SK-N-SH (cell line): ENCODE data around the gene SLC66A3. TPM values are rescaled to one million over a fixed set of nuclear protein-coding genes. Genes with fewer than 3 reads are reported as not detected.

ENCODE experiments used
- CTCF ChIA-PET: fragments of 300-600, 350-600 bp; formaldehyde crosslinking; extraction: SDS; loops from one replicate; lab custom pipeline; 2021; lab: Yijun Ruan, JAX
- POLR2A ChIA-PET: fragments of 350-600 bp; sonication (Branson Sonifier 250); formaldehyde crosslinking; extraction: SDS; loops from one replicate; lab custom pipeline; 2020; ENCODE audit warnings: antibody characterized with exemption, inconsistent platforms; lab: Yijun Ruan, JAX
- DNase-seq: peaks from one replicate; pipeline ENCODE4 v3.0.0; 2012
- H2AFZ ChIP-seq: fragments of 200-600 bp; sonication (generic); 2 replicates; pipeline ENCODE4 v1.8.1; 2016; ENCODE audit warnings: antibody characterized with exemption, mild to moderate bottlenecking, low read depth
- H3F3A ChIP-seq: fragments of 200-600 bp; sonication (generic); replicated peaks from 2 replicates; pipeline ENCODE3; 2016; ENCODE audit warnings: antibody characterized with exemption, mild to moderate bottlenecking; ENCODE audit not compliant: insufficient read depth
- H3K27ac ChIP-seq, 2 experiments: fragments of 200-500 bp in 1 of 2; fragments of 200-600 bp in 1 of 2; sonication (Bioruptor generic) in 1 of 2; sonication (generic), shearing (Covaris generic) in 1 of 2; 2 replicates each; pipeline versions ENCODE4 v1.5.1 to v1.6.1; 2014 to 2016; ENCODE audit warnings: low read depth in 2 of 2, inconsistent platforms in 1 of 2, low read length in 1 of 2, mild to moderate bottlenecking in 1 of 2, mixed read lengths in 1 of 2
- H3K27me3 ChIP-seq: fragments of 200-600 bp; sonication (generic), shearing (Covaris generic); 2 replicates; pipeline ENCODE4 v1.6.1; 2016; ENCODE audit warnings: mixed run types; ENCODE audit not compliant: insufficient read depth
- H3K36me3 ChIP-seq, 2 experiments: fragments of 200-500 bp in 1 of 2; fragments of 200-600 bp in 1 of 2; sonication (Bioruptor generic) in 1 of 2; sonication (generic) in 1 of 2; replicated peaks in 1 of 2; 2 replicates each; pipeline versions ENCODE3 to v1.5.1; 2014 to 2016; ENCODE audit warnings: low read length in 1 of 2, mild to moderate bottlenecking in 1 of 2; ENCODE audit not compliant: insufficient read depth in 2 of 2, control insufficient read depth in 1 of 2
- H3K4me1 ChIP-seq, 2 experiments: fragments of 200-500 bp in 1 of 2; fragments of 200-600 bp in 1 of 2; sonication (Bioruptor generic) in 1 of 2; sonication (generic), shearing (Covaris generic) in 1 of 2; 2 replicates each; pipeline versions ENCODE4 v1.5.1 to v1.6.1; 2014 to 2016; ENCODE audit warnings: low read depth in 1 of 2, low read length in 1 of 2, mixed run types in 1 of 2; ENCODE audit not compliant: insufficient read depth in 2 of 2, control insufficient read depth in 1 of 2
- H3K4me2 ChIP-seq: fragments of 200-600 bp; sonication (generic), shearing (Covaris generic); 2 replicates; pipeline ENCODE4 v1.6.1; 2017; ENCODE audit warnings: mixed run types
- H3K4me3 ChIP-seq, 2 experiments: fragments of 200-500 bp in 1 of 2; fragments of 200-600 bp in 1 of 2; sonication (Bioruptor generic) in 1 of 2; sonication (generic), shearing (Covaris generic) in 1 of 2; 2 replicates each; pipeline versions ENCODE4 v1.5.1 to v1.8.1; 2014 to 2016; ENCODE audit warnings: low read depth in 2 of 2, inconsistent platforms in 1 of 2, low read length in 1 of 2, mild to moderate bottlenecking in 1 of 2, mixed read lengths in 1 of 2, moderate library complexity in 1 of 2
- H3K79me2 ChIP-seq: fragments of 200-600 bp; sonication (generic); 2 replicates; pipeline ENCODE4 v1.8.1; 2017; ENCODE audit warnings: mild to moderate bottlenecking; ENCODE audit not compliant: insufficient read depth
- H3K9ac ChIP-seq: fragments of 200-600 bp; sonication (generic); 2 replicates; pipeline ENCODE4 v1.6.1; 2017; ENCODE audit warnings: mixed run types
- H3K9me2 ChIP-seq: fragments of 200-600 bp; sonication (generic); 2 replicates; pipeline ENCODE4 v1.6.1; 2017; ENCODE audit warnings: mixed run types
- H3K9me3 ChIP-seq: fragments of 200-600 bp; sonication (generic); 2 replicates; pipeline ENCODE4 v1.6.1; 2017; ENCODE audit warnings: mixed run types, mild to moderate bottlenecking, moderate library complexity
- H4K20me1 ChIP-seq: fragments of 200-600 bp; sonication (generic); 2 replicates; pipeline ENCODE4 v1.6.1; 2017; ENCODE audit warnings: mild to moderate bottlenecking, mixed run types; ENCODE audit not compliant: insufficient read depth
- CHD2 ChIP-seq: fragments of 150-350 bp; IDR thresholded peaks from 2 replicates; pipeline ENCODE4 v1.6.1; 2018; ENCODE audit warnings: low read length; ENCODE audit not compliant: partially characterized antibody
- CTCF ChIP-seq: fragments of 200-600 bp; sonication (generic); IDR thresholded peaks from 2 replicates; pipeline ENCODE4 v1.6.1; 2017; ENCODE audit warnings: antibody characterized with exemption, mild to moderate bottlenecking, moderate library complexity
- EZH2phosphoT487 ChIP-seq: fragments of 200-600 bp; sonication (generic); IDR thresholded peaks from 2 replicates; pipeline ENCODE4 v1.6.1; 2017; ENCODE audit warnings: low read depth, mixed run types, mild to moderate bottlenecking, antibody characterized with exemption, moderate library complexity, borderline replicate concordance
- FOSL2 ChIP-seq: IDR thresholded peaks from 2 replicates; pipeline ENCODE4 v1.4.0; 2012; ENCODE audit warnings: low read depth, mild to moderate bottlenecking, moderate library complexity, borderline replicate concordance
- FOXM1 ChIP-seq: IDR thresholded peaks from 2 replicates; pipeline ENCODE4 v1.4.0; 2012; ENCODE audit warnings: low read depth, mild to moderate bottlenecking
- GATA2 ChIP-seq: sonication (generic); formaldehyde crosslinking; IDR thresholded peaks from 2 replicates; pipeline ENCODE4 v1.5.0; 2020; ENCODE audit warnings: mild to moderate bottlenecking, missing genetic modification reagents
- JUND ChIP-seq: IDR thresholded peaks from 2 replicates; pipeline ENCODE4 v1.4.0; 2012
- MEF2A ChIP-seq: IDR thresholded peaks from 2 replicates; pipeline ENCODE4 v1.4.0; 2012; ENCODE audit warnings: low read depth, borderline replicate concordance
- MXI1 ChIP-seq: IDR thresholded peaks from 2 replicates; pipeline ENCODE4 v1.6.1; 2012; ENCODE audit warnings: mild to moderate bottlenecking, low read depth, low read length, improper control_type of control experiment
- NFIC ChIP-seq: IDR thresholded peaks from 2 replicates; pipeline ENCODE4 v1.4.0; 2012; ENCODE audit warnings: borderline replicate concordance
- NRF1 ChIP-seq: IDR thresholded peaks from 2 replicates; pipeline ENCODE4 v1.6.1; 2012; ENCODE audit warnings: low read depth, mild to moderate bottlenecking, low read length
- RAD21 ChIP-seq: IDR thresholded peaks from 2 replicates; pipeline ENCODE4 v1.6.1; 2012; ENCODE audit warnings: mild to moderate bottlenecking, low read length
- RCOR1 ChIP-seq: fragments of 150-350 bp; IDR thresholded peaks from 2 replicates; pipeline ENCODE4 v1.6.1; 2017; ENCODE audit warnings: antibody characterized with exemption, low read length
- RXRA ChIP-seq: IDR thresholded peaks from 2 replicates; pipeline ENCODE4 v1.4.0; 2012; ENCODE audit warnings: low read depth, mild to moderate bottlenecking, borderline replicate concordance
- SIN3A ChIP-seq: IDR thresholded peaks from 2 replicates; pipeline ENCODE4 v1.6.1; 2012; ENCODE audit warnings: low read depth, mild to moderate bottlenecking, low read length, moderate library complexity, borderline replicate concordance
- SMC3 ChIP-seq: IDR thresholded peaks from 2 replicates; pipeline ENCODE4 v1.6.1; 2012; ENCODE audit warnings: low read depth, low read length, improper control_type of control experiment
- USF1 ChIP-seq: IDR thresholded peaks from 2 replicates; pipeline ENCODE4 v1.4.0; 2012; ENCODE audit warnings: low read depth, borderline replicate concordance
- YY1 ChIP-seq: IDR thresholded peaks from 2 replicates; pipeline ENCODE4 v1.4.0; 2012; ENCODE audit warnings: low read depth, mild to moderate bottlenecking
- ZBTB33 ChIP-seq: IDR thresholded peaks from 2 replicates; pipeline ENCODE4 v1.4.0; 2012; ENCODE audit warnings: low read depth, borderline replicate concordance
- WGBS: methylation state at CpG from one replicate; pipeline ENCODE4 v1.1.6; 2017; ENCODE audit warnings: low lambda C conversion rate; 5-methylcytosine and 5-hydroxymethylcytosine counted together
- polyA plus RNA-seq, 3 experiments: library from polyadenylated mRNA; depleted of rRNA; stranded (reverse); fragments of >200 nt; gene quantifications; 2 replicates each; pipeline ENCODE4 v1.2.3, GENCODE V29; 2012

SLC66A3 gene
- polyA plus RNA-seq, 1 of the 3 experiments (the other 2 are of a cell fraction): 49.0 TPM

GRCh38 chr2:11131166-11131920 lies 23.9 kb upstream of the SLC66A3 start:
- H3K4me2 ChIP-seq: no peak overlapping the region
- TF ChIP-seq MEF2A (no peak), GATA2 (CRISPR knock-in tag) (no peak), EZH2phosphoT487 (no peak), SMC3 (no peak), USF1 (no peak), NRF1 (no peak), ZBTB33 (no peak), SIN3A (no peak), YY1 (no peak)
- TF ChIP-seq, all 33 proteins: peak for 0
- H3K79me2 ChIP-seq: no peaks in the 10 kb centered on the region
- CTCF ChIA-PET: interaction anchor here (0.9 to 20.8 kb wide), 47 partner anchors 8 to 517 kb away, joined by 3 to 666 read pairs (median 8); partner anchors contain the start of genes E2F6, KCNF1, PDIA6 and ROCK2
- no peak overlapping the region for H3K27ac ChIP-seq
- no peaks in the 10 kb centered on the region for H3K36me3 ChIP-seq
- 94% methylated on average over 20 of the region's 20 CpGs for WGBS
- H3K4me1 ChIP-seq: peaks cover 0 to 20% of the 10 kb centered on the region in 2 experiments; a peak in 1 of 4 replicates
- H3K4me3 ChIP-seq: no peak overlapping the region
- no peaks in the 10 kb centered on the region for H4K20me1 ChIP-seq
- H3K9ac ChIP-seq: no peak overlapping the region
- POLR2A ChIA-PET: interaction anchor here (1.2 to 2.3 kb wide), 2 partner anchors 213 to 280 kb away, joined by 3 to 16 read pairs; partner anchors contain the start of gene ROCK2
- no peaks in the 10 kb centered on the region for H3K9me3 ChIP-seq
- H3K9me2 ChIP-seq: no peaks in the 10 kb centered on the region
- H3F3A ChIP-seq: peaks cover 8% of the 10 kb centered on the region
- no peak for DNase-seq
- no peaks in the 10 kb centered on the region for H3K27me3 ChIP-seq
- H2AFZ ChIP-seq: no peak overlapping the region

GRCh38 chr2:11132036-11132671 lies 23.1 kb upstream of the SLC66A3 start:
- H3F3A ChIP-seq: peaks cover 8% of the 10 kb centered on the region
- 85% methylated on average over 15 of the region's 19 CpGs for WGBS
- no peaks in the 10 kb centered on the region for H3K27me3 ChIP-seq
- POLR2A ChIA-PET: interaction anchor here (1.2 to 2.3 kb wide), 3 partner anchors 8 to 279 kb away, joined by 3 to 16 read pairs (median 9); partner anchors contain the start of gene ROCK2
- H3K9ac ChIP-seq: no peak overlapping the region; the same call in 1 of the 2 replicates
- H3K4me3 ChIP-seq: 0 out of 4 replicates have a peak overlapping the region, but pooled peaks of 1 of the 2 experiments have one; percentile 57
- H3K4me1 ChIP-seq: peaks cover 0 to 20% of the 10 kb centered on the region in 2 experiments; a peak in 1 of 4 replicates
- TF ChIP-seq MEF2A (no peak), EZH2phosphoT487 (no peak), FOSL2 (no peak), JUND (no peak), RXRA (no peak), RCOR1 (no peak), NFIC (no peak), RAD21 (no peak), MXI1 (no peak), SMC3 (no peak), CTCF (no peak), CHD2 (no peak), FOXM1 (no peak)
- no peaks in the 10 kb centered on the region for H3K9me3 ChIP-seq
- H3K4me2 ChIP-seq: peak overlapping the region; percentile 49; the same call in 1 of the 2 replicates
- peak overlapping the region; percentile 96 for H2AFZ ChIP-seq
- H3K36me3 ChIP-seq: no peaks in the 10 kb centered on the region
- H3K27ac ChIP-seq: no peak overlapping the region
- H3K79me2 ChIP-seq: no peaks in the 10 kb centered on the region
- no peaks in the 10 kb centered on the region for H3K9me2 ChIP-seq
- CTCF ChIA-PET: interaction anchor here (0.6 to 20.8 kb wide), 124 partner anchors 9 to 1527 kb away, joined by 3 to 666 read pairs (median 5); partner anchors contain the start of genes E2F6, KCNF1, PDIA6 and ROCK2
- no peaks in the 10 kb centered on the region for H4K20me1 ChIP-seq
- no peak for DNase-seq
